ENCODE data around the gene KLRC4. TPM values are rescaled to one million over a fixed set of nuclear protein-coding genes. Genes with fewer than 3 reads are reported as not detected.

Gene KLRC4
- total RNA-seq, 1 experiment from 2014 or later = not detected

- intact Hi-C loops (cut with micrococcal nuclease; ENCODE audit: unreplicated experiment) = no loop called here
- POLR2A ChIA-PET = no interaction called here
These were observed 4.8 kb downstream of the KLRC4 start for GRCh38 chr12:10404798-10405197.

GRCh38 chr12:10400829-10401228 lies 8.7 kb downstream of the KLRC4 start:
- H3K4me3 Mint-ChIP-seq (ENCODE audit: unreplicated experiment) = no peak overlapping the region
- TF ChIP-seq CTCF (IDR thresholded peaks at IDR 0.05; ENCODE audit: insufficient read depth in 1 of 2, low read depth in 1 of 2, low read length in 1 of 2, severe bottlenecking in 1 of 2, unreplicated experiment in 1 of 2) = no peak
- BruUV-seq (replicated peaks) = no TSS peak
- H3K36me3 ChIP-seq (ENCODE audit: control insufficient read depth, insufficient read depth, low read length) = no peaks in the 10 kb centered on the region
- no peak overlapping the region for H3K4me3 ChIP-seq (ENCODE audit: low read depth, low read length)
- H3K9me3 ChIP-seq = no peaks in the 10 kb centered on the region
- H3K4me1 ChIP-seq = no peaks in the 10 kb centered on the region; the same call in 1 of the 2 replicates
- H3K27ac Mint-ChIP-seq (ENCODE audit: unreplicated experiment) = no peak overlapping the region
- DNase-seq = no peak
- intact Hi-C loops (cut with micrococcal nuclease; ENCODE audit: unreplicated experiment) = no loop called here
- ChIA-PET POLR2A (no interaction called here), CTCF (no interaction called here)
- no peaks in the 10 kb centered on the region for H3K9me3 Mint-ChIP-seq (ENCODE audit: unreplicated experiment)
- no peaks in the 10 kb centered on the region for H3K27me3 Mint-ChIP-seq (ENCODE audit: insufficient read depth, unreplicated experiment)
- H3K36me3 Mint-ChIP-seq (ENCODE audit: insufficient read depth, unreplicated experiment) = no peaks in the 10 kb centered on the region
- H3K27me3 ChIP-seq (replicated peaks; ENCODE audit: control insufficient read depth, insufficient read depth, low read length) = no peaks in the 10 kb centered on the region
- H3K4me1 Mint-ChIP-seq (ENCODE audit: low read depth, unreplicated experiment) = peaks cover 3% of the 10 kb centered on the region

More at GRCh38 chr12:10404798-10405197, 4.8 kb downstream of the KLRC4 start:
- H3K4me1 ChIP-seq = no peaks in the 10 kb centered on the region
- Mint-ChIP-seq H3K36me3 (ENCODE audit: insufficient read depth, unreplicated experiment) (no peaks in the 10 kb centered on the region), H3K9me3 (ENCODE audit: unreplicated experiment) (no peaks in the 10 kb centered on the region), H3K27ac (ENCODE audit: unreplicated experiment) (no peak overlapping the region), H3K4me1 (ENCODE audit: low read depth, unreplicated experiment) (peaks cover 5% of the 10 kb centered on the region), H3K27me3 (ENCODE audit: insufficient read depth, unreplicated experiment) (no peaks in the 10 kb centered on the region), H3K4me3 (ENCODE audit: unreplicated experiment) (no peak overlapping the region)
- H3K27me3 ChIP-seq (replicated peaks; ENCODE audit: control insufficient read depth, insufficient read depth, low read length) = no peaks in the 10 kb centered on the region
- no peak for DNase-seq
- CTCF ChIA-PET = no interaction called here
- no peaks in the 10 kb centered on the region for H3K36me3 ChIP-seq (ENCODE audit: control insufficient read depth, insufficient read depth, low read length)
- H3K4me3 ChIP-seq (ENCODE audit: low read depth, low read length) = no peak overlapping the region
- no peaks in the 10 kb centered on the region for H3K9me3 ChIP-seq
- TF ChIP-seq CTCF (IDR thresholded peaks at IDR 0.05; ENCODE audit: insufficient read depth in 1 of 2, low read depth in 1 of 2, low read length in 1 of 2, severe bottlenecking in 1 of 2, unreplicated experiment in 1 of 2) = no peak
- no TSS peak for BruUV-seq (replicated peaks)

- CTCF ChIA-PET = no interaction called here
- H3K4me1 Mint-ChIP-seq (ENCODE audit: low read depth, unreplicated experiment) = peaks cover 21% of the 10 kb centered on the region
- Histone ChIP-seq H3K9me3 (no peaks in the 10 kb centered on the region), H3K4me3 (ENCODE audit: low read depth, low read length) (no peak overlapping the region), H3K4me1 (peaks cover 12% of the 10 kb centered on the region), H3K36me3 (ENCODE audit: control insufficient read depth, insufficient read depth, low read length) (no peaks in the 10 kb centered on the region), H3K27me3 (replicated peaks; ENCODE audit: control insufficient read depth, insufficient read depth, low read length) (no peaks in the 10 kb centered on the region)
- no peak for DNase-seq
- no peak overlapping the region for H3K27ac Mint-ChIP-seq (ENCODE audit: unreplicated experiment)
- no TSS peak for BruUV-seq (replicated peaks)
- no peaks in the 10 kb centered on the region for H3K36me3 Mint-ChIP-seq (ENCODE audit: insufficient read depth, unreplicated experiment)
- H3K9me3 Mint-ChIP-seq (ENCODE audit: unreplicated experiment) = no peaks in the 10 kb centered on the region
- POLR2A ChIA-PET = no interaction called here
- intact Hi-C loops (cut with micrococcal nuclease; ENCODE audit: unreplicated experiment) = no loop called here
- no peaks in the 10 kb centered on the region for H3K27me3 Mint-ChIP-seq (ENCODE audit: insufficient read depth, unreplicated experiment)
- no peak for TF ChIP-seq CTCF (IDR thresholded peaks at IDR 0.05; ENCODE audit: insufficient read depth in 1 of 2, low read depth in 1 of 2, low read length in 1 of 2, severe bottlenecking in 1 of 2, unreplicated experiment in 1 of 2)
- H3K4me3 Mint-ChIP-seq (ENCODE audit: unreplicated experiment) = no peak overlapping the region
These were observed 11.4 kb downstream of the KLRC4 start for GRCh38 chr12:10398168-10398567.

All from Caco-2 (cell line).